ENCODE results near the gene RERE. TPM values are rescaled to one million over a fixed set of nuclear protein-coding genes. Genes with fewer than 3 reads are reported as not detected.

The RERE gene
- polyA plus RNA-seq, 1 experiment, result 14.3 TPM

DNA sequence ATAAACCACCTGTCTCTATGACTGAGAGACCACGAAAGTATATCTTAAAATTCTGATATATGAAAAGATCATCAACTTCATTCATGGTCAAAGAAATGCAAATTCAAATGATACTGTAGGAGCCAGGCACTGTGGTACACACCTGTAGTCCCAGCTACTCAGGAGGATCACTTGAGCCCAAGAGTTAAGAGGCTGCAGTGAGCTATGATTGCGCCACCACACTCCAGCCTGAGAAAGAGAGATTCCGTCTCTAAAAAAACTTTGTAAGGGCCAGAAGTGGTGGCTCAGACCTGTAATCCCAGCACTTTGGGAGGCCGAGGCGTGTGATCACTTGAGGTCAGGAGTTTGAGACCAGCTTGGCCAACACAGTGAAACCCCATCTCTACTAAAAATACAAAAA lies 17.0 kb downstream of the RERE start:
- ChIA-PET POLR2A (no interaction called here), CTCF (interaction anchor here (0.7 to 1.1 kb wide), 2 partner anchors 20 to 40 kb away, joined by 3 read pairs; no protein-coding TSS in a partner anchor)
- TF ChIP-seq CTCF (IDR thresholded peaks at IDR 0.05; ENCODE audit: low read depth, low read length), result no peak
- H3K27ac ChIP-seq (ENCODE audit: low read depth, low read length), result no peak overlapping the region
- DNase-seq (ENCODE audit: low read depth, low spot score), result no peak
- H3K9me3 ChIP-seq (ENCODE audit: control insufficient read depth, insufficient read depth, low read length), result no peaks in the 10 kb centered on the region
- no peaks in the 10 kb centered on the region for H3K27me3 ChIP-seq (ENCODE audit: control insufficient read depth, insufficient read depth, low read length)
- H3K4me3 ChIP-seq (ENCODE audit: low read depth, low read length), result no peak overlapping the region

- no peaks in the 10 kb centered on the region for H3K9me3 ChIP-seq (ENCODE audit: control insufficient read depth, insufficient read depth, low read length)
- TF ChIP-seq CTCF (IDR thresholded peaks at IDR 0.05; ENCODE audit: low read depth, low read length), result no peak
- H3K27me3 ChIP-seq (ENCODE audit: control insufficient read depth, insufficient read depth, low read length), result no peaks in the 10 kb centered on the region
- no peak for DNase-seq (ENCODE audit: low read depth, low spot score)
- H3K4me3 ChIP-seq (ENCODE audit: low read depth, low read length), result no peak overlapping the region
- no peak overlapping the region for H3K27ac ChIP-seq (ENCODE audit: low read depth, low read length)
- CTCF ChIA-PET, result no interaction called here
- POLR2A ChIA-PET, result no interaction called here
Measured at GRCh38 chr1:8797216-8797615, 20.2 kb downstream of the RERE start.

GRCh38 chr1:8796812-8797211 lies 20.6 kb downstream of the RERE start:
- TF ChIP-seq CTCF (IDR thresholded peaks at IDR 0.05; ENCODE audit: low read depth, low read length), result no peak
- DNase-seq (ENCODE audit: low read depth, low spot score), result no peak
- ChIA-PET CTCF (no interaction called here), POLR2A (no interaction called here)
- Histone ChIP-seq H3K4me3 (ENCODE audit: low read depth, low read length) (no peak overlapping the region), H3K27me3 (ENCODE audit: control insufficient read depth, insufficient read depth, low read length) (no peaks in the 10 kb centered on the region), H3K27ac (ENCODE audit: low read depth, low read length) (no peak overlapping the region), H3K9me3 (ENCODE audit: control insufficient read depth, insufficient read depth, low read length) (no peaks in the 10 kb centered on the region)

GRCh38 chr1:8794605-8795004 lies 22.8 kb downstream of the RERE start:
- POLR2A ChIA-PET, result no interaction called here
- no peaks in the 10 kb centered on the region for H3K9me3 ChIP-seq (ENCODE audit: control insufficient read depth, insufficient read depth, low read length)
- no peak overlapping the region for H3K27ac ChIP-seq (ENCODE audit: low read depth, low read length)
- H3K27me3 ChIP-seq (ENCODE audit: control insufficient read depth, insufficient read depth, low read length), result no peaks in the 10 kb centered on the region
- no peak for TF ChIP-seq CTCF (IDR thresholded peaks at IDR 0.05; ENCODE audit: low read depth, low read length)
- CTCF ChIA-PET, result no interaction called here
- no peak overlapping the region for H3K4me3 ChIP-seq (ENCODE audit: low read depth, low read length)
- DNase-seq (ENCODE audit: low read depth, low spot score), result no peak

DNA sequence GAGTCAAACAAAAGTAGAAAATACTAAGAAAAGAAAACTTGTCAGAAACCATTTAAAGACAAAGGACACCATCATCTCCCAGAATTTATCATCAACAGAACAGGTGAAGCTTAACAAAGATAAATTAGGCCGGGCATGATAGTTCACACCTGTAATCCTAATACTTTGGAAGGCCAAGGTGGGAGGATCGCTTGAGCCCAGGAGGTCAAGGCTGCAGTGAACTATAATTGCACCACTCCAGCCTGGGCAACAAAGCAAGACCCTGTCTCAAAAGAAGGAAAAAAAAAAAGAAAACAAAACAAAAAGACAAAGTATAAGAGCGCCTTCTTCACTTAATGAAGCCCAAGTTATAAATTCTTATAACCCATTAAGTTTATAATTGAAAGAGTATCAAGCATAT lies 25.6 kb downstream of the RERE start:
- Histone ChIP-seq H3K27me3 (ENCODE audit: control insufficient read depth, insufficient read depth, low read length) (no peaks in the 10 kb centered on the region), H3K27ac (ENCODE audit: low read depth, low read length) (no peak overlapping the region), H3K9me3 (ENCODE audit: control insufficient read depth, insufficient read depth, low read length) (no peaks in the 10 kb centered on the region), H3K4me3 (ENCODE audit: low read depth, low read length) (no peak overlapping the region)
- TF ChIP-seq CTCF (IDR thresholded peaks at IDR 0.05; ENCODE audit: low read depth, low read length), result no peak
- ChIA-PET POLR2A (no interaction called here), CTCF (no interaction called here)
- no peak for DNase-seq (ENCODE audit: low read depth, low spot score)

Data from AG04450 (cell line).